A673 (cell line): ENCODE results near the gene NGEF. TPM values are rescaled to one million over a fixed set of nuclear protein-coding genes. Genes with fewer than 3 reads are reported as not detected.

ENCODE experiments used
- BruUV-seq: library from RNA; stranded (reverse); fragments of 400-500 nt; replicated peaks from 2 replicates; lab custom pipeline; 2021; lab: Mats Ljungman, UMichigan
- CTCF ChIA-PET: fragments of 300-600 bp; sonication (Branson Sonifier 250); formaldehyde crosslinking; loops from one replicate; lab custom pipeline; 2022; ENCODE audit warnings: antibody characterized with exemption; lab: Charles Lee
- POLR2A ChIA-PET: fragments of 300-600 bp; sonication (Branson Sonifier 250); formaldehyde crosslinking; loops from one replicate; lab custom pipeline; 2022; ENCODE audit warnings: antibody characterized with exemption; ENCODE audit not compliant: low non-redundant PET; lab: Charles Lee
- DNase-seq: peaks from one replicate; pipeline ENCODE4 v3.0.0-alpha.2; 2015; ENCODE audit warnings: low spot score
- H3K27ac ChIP-seq: fragments of 200-600 bp; sonication (generic); 2 replicates; pipeline ENCODE4 v1.5.1; 2016; ENCODE audit warnings: mixed run types, low read depth, mild to moderate bottlenecking, mixed read lengths, antibody characterized with exemption, low read length; ENCODE audit not compliant: poor library complexity, severe bottlenecking
- H3K27me3 ChIP-seq: fragments of 200-600 bp; sonication (generic); replicated peaks from 2 replicates; pipeline ENCODE4 v1.6.1; 2017; ENCODE audit warnings: mixed run types, low read depth, mild to moderate bottlenecking, mixed read lengths, antibody characterized with exemption, low read length; ENCODE audit not compliant: insufficient read depth, poor library complexity
- H3K36me3 ChIP-seq: fragments of 200-600 bp; sonication (generic); 2 replicates; pipeline ENCODE4 v1.6.1; 2016; ENCODE audit warnings: mixed run types, mild to moderate bottlenecking, mixed read lengths, antibody characterized with exemption, low read length; ENCODE audit not compliant: insufficient read depth, poor library complexity, severe bottlenecking
- H3K4me1 ChIP-seq: fragments of 200-600 bp; sonication (generic); 2 replicates; pipeline ENCODE4 v1.6.1; 2017; ENCODE audit warnings: mixed run types, mild to moderate bottlenecking, mixed read lengths, antibody characterized with exemption, low read length; ENCODE audit not compliant: insufficient read depth, poor library complexity, severe bottlenecking
- H3K4me3 ChIP-seq: fragments of 200-600 bp; sonication (generic); 2 replicates; pipeline ENCODE4 v1.5.1; 2016; ENCODE audit warnings: low read depth, mixed run types, mild to moderate bottlenecking, mixed read lengths, low read length; ENCODE audit not compliant: poor library complexity, severe bottlenecking
- H3K9me3 ChIP-seq: fragments of 200-600 bp; sonication (generic); 2 replicates; pipeline ENCODE4 v1.6.1; 2016; ENCODE audit warnings: mixed run types, low read depth, mild to moderate bottlenecking, mixed read lengths, antibody characterized with exemption, low read length; ENCODE audit not compliant: poor library complexity, severe bottlenecking
- CTCF ChIP-seq: fragments of 300-800, 200-600 bp; sonication (generic); conservative IDR thresholded peaks from 2 replicates; pipeline ENCODE4 v1.5.1; 2017; ENCODE audit warnings: low read depth, mild to moderate bottlenecking, antibody characterized with exemption, low read length, moderate library complexity, mixed read lengths
- EZH2 ChIP-seq: fragments of 200-600 bp; sonication (generic); IDR thresholded peaks from 2 replicates; pipeline ENCODE4 v1.6.1; 2017; ENCODE audit warnings: borderline replicate concordance, low read depth, mild to moderate bottlenecking, mixed read lengths, antibody characterized with exemption, low read length; ENCODE audit not compliant: poor library complexity, severe bottlenecking
- intact Hi-C: fragments of 100-400 bp; cut with micrococcal nuclease; formaldehyde crosslinking; loops from one replicate; pipeline ENCODE4 v1.10.0; 2022; ENCODE audit not compliant: unreplicated experiment
- total RNA-seq: library from RNA; stranded (reverse); gene quantifications from 2 replicates; pipeline ENCODE4 v1.2.3, GENCODE V29; 2021

Gene NGEF
- total RNA-seq, 1 experiment from 2014 or later, result 0.69 TPM

- no TSS peak for BruUV-seq
- H3K27me3 ChIP-seq, result no peaks in the 10 kb centered on the region
- POLR2A ChIA-PET, result no interaction called here
- H3K36me3 ChIP-seq, result no peaks in the 10 kb centered on the region
- TF ChIP-seq CTCF, result no peak
- no peak for TF ChIP-seq EZH2
- intact Hi-C loops, result no loop called here
- no peak overlapping the region for H3K4me3 ChIP-seq
- H3K4me1 ChIP-seq, result no peaks in the 10 kb centered on the region
- no peak overlapping the region for H3K27ac ChIP-seq
- CTCF ChIA-PET, result no interaction called here
- no peak for DNase-seq
- H3K9me3 ChIP-seq, result no peaks in the 10 kb centered on the region
Measured at GRCh38 chr2:232959139-232959538, 53.9 kb downstream of the NGEF start.

DNA sequence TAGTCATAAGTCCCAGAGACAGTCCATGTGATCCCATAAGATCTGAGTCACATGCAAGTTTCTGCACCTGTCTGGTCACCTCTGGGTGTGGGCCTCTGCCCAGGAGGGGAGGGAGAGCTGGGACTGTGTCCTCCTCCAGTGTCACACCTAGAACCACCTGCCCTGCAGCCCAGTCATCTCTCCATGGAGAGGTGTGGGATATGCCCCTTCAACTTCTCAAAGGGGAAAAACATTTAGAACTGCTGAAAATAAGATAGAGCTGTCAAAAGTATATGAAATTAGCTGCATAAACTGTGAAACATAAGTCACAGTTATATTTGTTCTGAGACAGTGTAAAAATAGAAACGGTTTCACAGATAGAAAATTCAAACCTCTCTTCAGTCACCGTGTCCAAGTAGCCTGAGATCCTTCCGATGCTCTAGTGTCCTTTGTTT, 55.4 kb downstream of the NGEF start:
- ChIA-PET CTCF (interaction anchor here (1.0 kb wide), 1 partner anchor 71 kb away, joined by 4 read pairs; no protein-coding TSS in a partner anchor), POLR2A (no interaction called here)
- Histone ChIP-seq H3K27me3 (no peaks in the 10 kb centered on the region), H3K4me1 (no peaks in the 10 kb centered on the region), H3K4me3 (no peak overlapping the region), H3K27ac (no peak overlapping the region), H3K9me3 (no peaks in the 10 kb centered on the region), H3K36me3 (no peaks in the 10 kb centered on the region)
- intact Hi-C loops, result no loop called here
- no TSS peak for BruUV-seq
- no peak for DNase-seq
- no peak for TF ChIP-seq EZH2
- TF ChIP-seq CTCF, result no peak

DNA sequence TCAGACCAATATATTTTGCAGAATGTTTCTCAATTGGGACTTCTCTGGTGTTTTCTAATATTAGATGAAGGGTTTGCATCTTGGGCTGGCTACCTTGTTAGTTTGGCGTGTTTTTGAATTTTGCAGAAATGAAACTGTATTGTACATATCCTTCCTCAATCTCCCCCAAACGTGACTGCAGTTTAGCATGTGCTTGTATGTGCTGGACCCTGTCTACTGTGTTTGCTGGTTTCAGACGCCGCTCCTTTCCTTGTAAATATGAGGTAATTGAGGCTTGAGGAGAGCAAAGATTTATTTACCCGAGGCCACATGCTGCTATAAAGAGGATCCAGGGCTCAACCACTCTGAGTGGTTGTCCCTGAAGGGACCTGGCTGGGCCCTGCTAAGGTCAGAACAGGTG, 57.2 kb downstream of the NGEF start:
- TF ChIP-seq CTCF, result no peak
- ChIA-PET CTCF (interaction anchor here (0.6 kb wide), 1 partner anchor 1226 kb away, joined by 3 read pairs; no protein-coding TSS in a partner anchor), POLR2A (interaction anchor here (0.6 kb wide), 1 partner anchor 278 kb away, joined by 9 read pairs; no protein-coding TSS in a partner anchor)

More for the DNA sequence above, 57.2 kb downstream of the NGEF start:
- Histone ChIP-seq H3K4me3 (no peak overlapping the region), H3K9me3 (no peaks in the 10 kb centered on the region), H3K27ac (no peak overlapping the region), H3K27me3 (no peaks in the 10 kb centered on the region), H3K4me1 (no peaks in the 10 kb centered on the region), H3K36me3 (no peaks in the 10 kb centered on the region)
- DNase-seq, result no peak
- intact Hi-C loops, result no loop called here
- BruUV-seq, result no TSS peak
